K562 (cell line): ENCODE measurements around the gene DAB2IP. TPM values are rescaled to one million over a fixed set of nuclear protein-coding genes. Genes with fewer than 3 reads are reported as not detected.

Experiments used
- ATAC-seq: fragments of 200-7000 bp; cut with Tn5 transposase; 3 replicates; pipeline ENCODE4 v1.9.1; 2020; ENCODE audit warnings: moderate library complexity
- BruUV-seq: library from RNA; stranded (reverse); fragments of 400-500 nt; replicated peaks from 2 replicates; lab custom pipeline; 2021; lab: Mats Ljungman, UMichigan
- CTCF ChIA-PET: fragments of 300-600 bp; formaldehyde crosslinking; extraction: SDS; loops from one replicate; lab custom pipeline; 2021; ENCODE audit warnings: low intra/inter-chr PET ratio; lab: Yijun Ruan, JAX
- POLR2A ChIA-PET: fragments of 300-600, 350-650 bp; sonication (Branson Sonifier 250); formaldehyde crosslinking; extraction: SDS; loops from one replicate; lab custom pipeline; 2021; ENCODE audit warnings: antibody characterized with exemption, inconsistent platforms; lab: Yijun Ruan, JAX
- DNase-seq, 4 experiments: peaks; one replicate each; pipeline versions ENCODE4 v3.0.0 to v3.0.0-alpha.2; 2011 to 2018; ENCODE audit warnings: low spot score in 3 of 4, mixed read lengths in 3 of 4; ENCODE audit errors: extremely low read depth in 1 of 4
- FAIRE-seq: peaks from 2 replicates; lab custom pipeline; 2011; peaks lifted over from hg19 to GRCh38; lab: Jason Lieb, UNC
- H2AFZ ChIP-seq: 2 replicates; pipeline ENCODE4 v1.6.0; 2011; ENCODE audit warnings: low read depth, low read length, control low read depth, inconsistent platforms
- H3K27ac ChIP-seq: fragments of 200-600 bp; 3 replicates; pipeline ENCODE4 v1.8.0; 2011; ENCODE audit warnings: low read depth, mild to moderate bottlenecking, control low read depth, inconsistent platforms, low read length, moderate library complexity, mixed read lengths; ENCODE audit errors: extremely low read depth
- H3K27me3 ChIP-seq, 2 experiments: fragments of 300-600 bp in 1 of 2; 2 replicates in 1 of 2; 3 replicates in 1 of 2; pipeline versions ENCODE4 v1.6.0 to v1.8.0; 2011; ENCODE audit warnings: inconsistent platforms in 2 of 2, low read length in 2 of 2, mild to moderate bottlenecking in 1 of 2, mixed read lengths in 1 of 2, moderate library complexity in 1 of 2; ENCODE audit not compliant: control insufficient read depth in 2 of 2, insufficient read depth in 2 of 2
- H3K36me3 ChIP-seq: fragments of 300-600 bp; 3 replicates; pipeline ENCODE4 v1.8.0; 2011; ENCODE audit warnings: mild to moderate bottlenecking, low read length, inconsistent platforms; ENCODE audit not compliant: control insufficient read depth, insufficient read depth
- H3K4me1 ChIP-seq, 2 experiments: fragments of 200-600 bp in 1 of 2; replicated peaks in 1 of 2; 2 replicates in 1 of 2; 3 replicates in 1 of 2; pipeline versions ENCODE4 v1.5.1 to v1.8.0; 2011; ENCODE audit warnings: inconsistent platforms in 2 of 2, low read length in 2 of 2, mild to moderate bottlenecking in 1 of 2, mixed read lengths in 1 of 2, moderate library complexity in 1 of 2; ENCODE audit not compliant: control insufficient read depth in 2 of 2, insufficient read depth in 2 of 2
- H3K4me2 ChIP-seq: 2 replicates; pipeline ENCODE4 v1.6.1; 2011; ENCODE audit warnings: low read length, control low read depth, inconsistent platforms, mixed read lengths; ENCODE audit not compliant: insufficient read depth
- H3K4me3 ChIP-seq: fragments of 200-600 bp; sonication (generic), shearing (Covaris generic); 2 replicates; pipeline ENCODE4 v1.5.1; 2016; ENCODE audit warnings: control low read depth, inconsistent platforms
- H3K79me2 ChIP-seq: fragments of 200-600 bp; 3 replicates; pipeline ENCODE4 v1.8.0; 2011; ENCODE audit warnings: low read length, inconsistent platforms; ENCODE audit not compliant: control insufficient read depth, insufficient read depth
- H3K9ac ChIP-seq, 2 experiments: 2 replicates each; pipeline versions ENCODE4 v1.6.0 to v1.6.1; 2011; ENCODE audit warnings: low read depth in 2 of 2, low read length in 2 of 2, control low read depth in 1 of 2, inconsistent platforms in 1 of 2, mild to moderate bottlenecking in 1 of 2, mixed read lengths in 1 of 2; ENCODE audit not compliant: insufficient read depth in 1 of 2
- H3K9me1 ChIP-seq: one replicate; pipeline ENCODE4 v1.6.0; 2011; ENCODE audit warnings: inconsistent platforms, mild to moderate bottlenecking, low read length, moderate library complexity; ENCODE audit not compliant: control insufficient read depth, insufficient read depth
- H3K9me3 ChIP-seq: replicated peaks from 2 replicates; pipeline ENCODE4 v1.5.1; 2011; ENCODE audit warnings: low read depth, low read length, inconsistent platforms; ENCODE audit not compliant: control insufficient read depth, insufficient read depth
- H4K20me1 ChIP-seq: replicated peaks from 2 replicates; pipeline ENCODE4 v1.6.1; 2011; ENCODE audit warnings: low read length, inconsistent platforms, mixed read lengths; ENCODE audit not compliant: control insufficient read depth, insufficient read depth
- DMBX1 ChIP-seq: fragments of 250-450 bp; sonication (Bioruptor Pico); IDR thresholded peaks from 2 replicates; pipeline ENCODE4 v1.8.0; 2022; ENCODE audit warnings: inconsistent platforms, mild to moderate bottlenecking, moderate library complexity, borderline replicate concordance
- HDAC8 ChIP-seq: fragments of 450-650 bp; IDR thresholded peaks from 2 replicates; pipeline ENCODE4 v1.6.1; 2016; ENCODE audit warnings: mild to moderate bottlenecking, missing genetic modification characterization, moderate library complexity, missing compliant biosample characterization
- HNRNPLL ChIP-seq: fragments of 200-400 bp; formaldehyde crosslinking; IDR thresholded peaks from 2 replicates; pipeline ENCODE4 v1.6.1; 2017; ENCODE audit warnings: low read length, low read depth, mild to moderate bottlenecking; ENCODE audit not compliant: poor library complexity, severe bottlenecking
- MEF2A ChIP-seq: IDR thresholded peaks from 2 replicates; pipeline ENCODE4 v1.6.1; 2011; ENCODE audit warnings: low read depth, mild to moderate bottlenecking, low read length, moderate library complexity; ENCODE audit not compliant: control insufficient read depth
- PHF8 ChIP-seq: fragments of 200-600 bp; sonication (generic); IDR thresholded peaks from 2 replicates; pipeline ENCODE4 v1.6.1; 2012; ENCODE audit warnings: mixed run types, mild to moderate bottlenecking, inconsistent platforms, low read length, moderate library complexity, borderline replicate concordance
- ZNF311 ChIP-seq: fragments of 250-450 bp; sonication (Bioruptor Pico); IDR thresholded peaks from 2 replicates; pipeline ENCODE4 v1.4.0; 2020; ENCODE audit warnings: mild to moderate bottlenecking, moderate library complexity
- WGBS: fragments of 100-300 bp; shearing (Covaris generic); methylation state at CpG from one replicate; pipeline ENCODE4 v1.1.6; 2016; ENCODE audit warnings: low coverage, mixed read lengths; ENCODE audit not compliant: insufficient coverage; ENCODE audit errors: missing lambda C conversion rate; 5-methylcytosine and 5-hydroxymethylcytosine counted together
- in situ Hi-C: fragments of 300-500 bp; cut with MboI; formaldehyde crosslinking; loops from 4 replicates; pipeline ENCODE4 v1.15.0; 2018; ENCODE audit warnings: inconsistent platforms, mixed read lengths
- intact Hi-C: fragments of 100-400 bp; cut with micrococcal nuclease; formaldehyde crosslinking; loops from 2 replicates; pipeline ENCODE4 v1.14.2; 2022
- polyA plus RNA-seq, 8 experiments: library from polyadenylated mRNA; depleted of rRNA in 4 of 8; stranded (reverse) in 5 of 8; unstranded in 3 of 8; fragments of >200 nt; fragmentation: Nextera tagmentation in 2 of 8; fragmentation: Illumina TruSeq in 1 of 8; extraction: Ambion mirVana in 2 of 8; extraction: Trizol in 1 of 8; gene quantifications; 2 replicates each; pipeline versions ENCODE4 v1.2.1 to v1.2.3, GENCODE V29; 2011 to 2014; ENCODE audit warnings: inconsistent platforms in 1 of 8, missing spikeins in 1 of 8
- total RNA-seq, 7 experiments: library from RNA; depleted of rRNA in 6 of 7; stranded (reverse); fragments of >200 nt in 6 of 7; fragmentation: Illumina TruSeq in 2 of 7; extraction: Trizol in 2 of 7; gene quantifications; 2 replicates each; pipeline versions ENCODE4 v1.2.1 to v1.2.3, GENCODE V29; 2011 to 2021; ENCODE audit warnings: low replicate concordance in 1 of 7
- TF ChIP-seq, protein P1 (sequence below): fragments of 450-650 bp; IDR thresholded peaks from 2 replicates; pipeline ENCODE4 v1.6.1; 2016; ENCODE audit warnings: mild to moderate bottlenecking

The DAB2IP gene
- total and polyA plus RNA-seq, 9 of the 15 experiments (the other 6 are each of a cell fraction or from before 2014, with no cell fraction given) = 0.04 to 0.31 (median 0.08) TPM; not detected in 5

DNA sequence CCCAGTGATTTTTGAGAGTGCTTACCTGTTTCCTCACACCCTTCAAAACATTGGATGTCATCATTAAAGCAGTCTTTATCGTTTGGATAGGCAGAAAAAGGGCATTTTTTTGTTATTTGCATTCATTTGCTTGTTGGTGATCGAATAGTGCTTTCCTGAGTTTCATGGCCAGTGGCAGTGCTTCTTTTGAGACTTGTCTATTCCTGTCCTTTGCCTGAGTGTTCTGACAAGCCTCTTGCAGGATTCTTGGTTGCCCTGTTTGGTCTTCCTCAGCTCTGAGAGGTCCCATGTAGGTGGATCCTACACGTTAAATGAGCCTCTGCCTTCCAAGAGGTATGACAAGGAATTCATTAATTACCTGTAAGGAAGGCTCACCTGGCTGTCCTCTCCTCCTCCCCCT lies 52.8 kb downstream of the DAB2IP start:
- H2AFZ ChIP-seq = no peak overlapping the region
- intact Hi-C loops = no loop called here
- ATAC-seq (no peak), FAIRE-seq (no peak), DNase-seq (no peak)
- in situ Hi-C loops = no loop called here
- H3K4me2 ChIP-seq = no peak overlapping the region
- no peak overlapping the region for H3K9ac ChIP-seq
- H3K27me3 ChIP-seq = peaks cover 11 to 47% of the 10 kb centered on the region in 2 experiments
- no peak overlapping the region for H3K27ac ChIP-seq
- 0% methylated on average over 3 of the region's 3 CpGs for WGBS
- no peak overlapping the region for H3K4me3 ChIP-seq
- TF ChIP-seq DMBX1 (CRISPR knock-in tag) (no peak), HDAC8 (no peak), ZNF311 (CRISPR knock-in tag) (no peak), MEF2A (no peak), HNRNPLL (no peak), PHF8 (no peak)
- TF ChIP-seq, protein P1, sequence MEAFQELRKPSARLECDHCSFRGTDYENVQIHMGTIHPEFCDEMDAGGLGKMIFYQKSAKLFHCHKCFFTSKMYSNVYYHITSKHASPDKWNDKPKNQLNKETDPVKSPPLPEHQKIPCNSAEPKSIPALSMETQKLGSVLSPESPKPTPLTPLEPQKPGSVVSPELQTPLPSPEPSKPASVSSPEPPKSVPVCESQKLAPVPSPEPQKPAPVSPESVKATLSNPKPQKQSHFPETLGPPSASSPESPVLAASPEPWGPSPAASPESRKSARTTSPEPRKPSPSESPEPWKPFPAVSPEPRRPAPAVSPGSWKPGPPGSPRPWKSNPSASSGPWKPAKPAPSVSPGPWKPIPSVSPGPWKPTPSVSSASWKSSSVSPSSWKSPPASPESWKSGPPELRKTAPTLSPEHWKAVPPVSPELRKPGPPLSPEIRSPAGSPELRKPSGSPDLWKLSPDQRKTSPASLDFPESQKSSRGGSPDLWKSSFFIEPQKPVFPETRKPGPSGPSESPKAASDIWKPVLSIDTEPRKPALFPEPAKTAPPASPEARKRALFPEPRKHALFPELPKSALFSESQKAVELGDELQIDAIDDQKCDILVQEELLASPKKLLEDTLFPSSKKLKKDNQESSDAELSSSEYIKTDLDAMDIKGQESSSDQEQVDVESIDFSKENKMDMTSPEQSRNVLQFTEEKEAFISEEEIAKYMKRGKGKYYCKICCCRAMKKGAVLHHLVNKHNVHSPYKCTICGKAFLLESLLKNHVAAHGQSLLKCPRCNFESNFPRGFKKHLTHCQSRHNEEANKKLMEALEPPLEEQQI = no peak
- CTCF ChIA-PET = no interaction called here
- no peaks in the 10 kb centered on the region for H3K79me2 ChIP-seq
- BruUV-seq = no TSS peak
- H3K9me1 ChIP-seq = no peaks in the 10 kb centered on the region
- H3K4me1 ChIP-seq = peaks cover 0 to 5% of the 10 kb centered on the region in 2 experiments; a peak in 1 of 5 replicates
- peaks cover 13% of the 10 kb centered on the region for H4K20me1 ChIP-seq
- H3K9me3 ChIP-seq = no peaks in the 10 kb centered on the region
- no peaks in the 10 kb centered on the region for H3K36me3 ChIP-seq
- POLR2A ChIA-PET = no interaction called here
